ENCODE measurements around the gene KMT5B.
"Not testable (repeated sequence)": the region's sequence is repeated elsewhere in the genome, so short reads cannot be mapped to it uniquely, and the experiment has no call there.

DNA sequence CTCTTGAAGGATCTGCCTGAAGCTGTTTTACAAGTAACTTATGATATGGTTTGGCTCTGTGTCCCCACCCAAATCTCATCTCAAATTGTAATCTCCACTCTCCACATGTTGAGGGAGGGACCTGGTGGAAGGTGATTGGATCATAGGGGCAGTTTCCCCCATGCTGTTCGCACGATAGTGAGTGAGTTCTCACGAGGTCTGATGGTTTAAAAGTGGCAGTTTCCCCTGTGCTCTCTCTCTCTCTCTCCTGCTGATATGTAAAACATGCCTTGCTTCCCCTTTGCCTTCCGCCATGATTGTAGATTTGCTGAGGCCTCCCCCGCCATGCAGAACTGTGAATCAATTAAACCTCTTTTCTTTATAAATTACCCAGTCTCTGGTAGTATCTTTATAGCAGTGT is 31.8 kb upstream of the KMT5B start:
- TF ChIP-seq, protein P1, sequence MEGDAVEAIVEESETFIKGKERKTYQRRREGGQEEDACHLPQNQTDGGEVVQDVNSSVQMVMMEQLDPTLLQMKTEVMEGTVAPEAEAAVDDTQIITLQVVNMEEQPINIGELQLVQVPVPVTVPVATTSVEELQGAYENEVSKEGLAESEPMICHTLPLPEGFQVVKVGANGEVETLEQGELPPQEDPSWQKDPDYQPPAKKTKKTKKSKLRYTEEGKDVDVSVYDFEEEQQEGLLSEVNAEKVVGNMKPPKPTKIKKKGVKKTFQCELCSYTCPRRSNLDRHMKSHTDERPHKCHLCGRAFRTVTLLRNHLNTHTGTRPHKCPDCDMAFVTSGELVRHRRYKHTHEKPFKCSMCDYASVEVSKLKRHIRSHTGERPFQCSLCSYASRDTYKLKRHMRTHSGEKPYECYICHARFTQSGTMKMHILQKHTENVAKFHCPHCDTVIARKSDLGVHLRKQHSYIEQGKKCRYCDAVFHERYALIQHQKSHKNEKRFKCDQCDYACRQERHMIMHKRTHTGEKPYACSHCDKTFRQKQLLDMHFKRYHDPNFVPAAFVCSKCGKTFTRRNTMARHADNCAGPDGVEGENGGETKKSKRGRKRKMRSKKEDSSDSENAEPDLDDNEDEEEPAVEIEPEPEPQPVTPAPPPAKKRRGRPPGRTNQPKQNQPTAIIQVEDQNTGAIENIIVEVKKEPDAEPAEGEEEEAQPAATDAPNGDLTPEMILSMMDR (IDR thresholded peaks at IDR 0.05; ENCODE audit: insufficient read depth, low read depth, low read length) = not testable (repeated sequence)
- TF ChIP-seq EZH2 (IDR thresholded peaks at IDR 0.05; ENCODE audit: insufficient read depth, low read length) = not testable (repeated sequence)

Data from astrocyte (in vitro differentiated cells and primary cell).